HCT116 (cell line): Measurements from ENCODE around the gene SRPRA. TPM values are rescaled to one million over a fixed set of nuclear protein-coding genes. Genes with fewer than 3 reads are reported as not detected.

ENCODE experiments used
- ATAC-seq: fragments of 200-7000 bp; cut with Tn5 transposase; 2 replicates; pipeline ENCODE4 v1.9.1; 2020; ENCODE audit warnings: mild to moderate bottlenecking, moderate library complexity
- BruUV-seq: library from RNA; stranded (reverse); fragments of 400-500 nt; replicated peaks from 2 replicates; lab custom pipeline; 2021; lab: Mats Ljungman, UMichigan
- CTCF ChIA-PET: fragments of 300-600 bp; sonication (Branson Sonifier 250); formaldehyde crosslinking; loops from one replicate; lab custom pipeline; 2021; ENCODE audit warnings: antibody characterized with exemption; lab: Charles Lee
- POLR2A ChIA-PET: fragments of 300-600, 350-600 bp; sonication (Branson Sonifier 250); formaldehyde crosslinking; loops from one replicate; lab custom pipeline; 2021; ENCODE audit warnings: antibody characterized with exemption; lab: Charles Lee
- RAD21 ChIA-PET, 2 experiments: fragments of 300-600 bp; sonication (Branson Sonifier 250); formaldehyde crosslinking; loops; one replicate each; lab custom pipeline; 2023; ENCODE audit warnings: low total read pairs in 2 of 2; ENCODE audit not compliant: uncharacterized antibody in 2 of 2, unreplicated experiment in 2 of 2, low non-redundant PET in 1 of 2; lab: Charles Lee
- DNase-seq: peaks from one replicate; pipeline ENCODE4 v3.0.0-alpha.2; 2010; ENCODE audit warnings: low read depth, low spot score
- H2AFZ ChIP-seq: fragments of 200-600 bp; shearing (Covaris generic), sonication (generic); 2 replicates; pipeline ENCODE4 v1.6.1; 2017; ENCODE audit warnings: low read depth, mixed run types, mixed read lengths, antibody characterized with exemption, low read length; ENCODE audit not compliant: poor library complexity, severe bottlenecking
- H3K27ac ChIP-seq: 2 replicates; pipeline ENCODE4 v1.5.1; 2012; ENCODE audit warnings: low read depth, low read length
- H3K27me3 ChIP-seq: fragments of 200-600 bp; sonication (generic); 2 replicates; pipeline ENCODE4 v1.6.1; 2016; ENCODE audit warnings: mixed run types, low read length, mixed read lengths; ENCODE audit not compliant: insufficient read depth
- H3K36me3 ChIP-seq, 2 experiments: fragments of 200-500 bp in 1 of 2; fragments of 200-600 bp in 1 of 2; sonication (Bioruptor generic) in 1 of 2; sonication (generic) in 1 of 2; 2 replicates each; pipeline versions ENCODE4 v1.5.1 to v1.6.1; 2014 to 2016; ENCODE audit warnings: low read length in 2 of 2, inconsistent platforms in 1 of 2, mixed read lengths in 1 of 2, mixed run types in 1 of 2; ENCODE audit not compliant: insufficient read depth in 2 of 2, control insufficient read depth in 1 of 2
- H3K4me1 ChIP-seq, 2 experiments: fragments of 200-600 bp in 1 of 2; sonication (generic) in 1 of 2; 2 replicates each; pipeline versions ENCODE4 v1.5.1 to v1.6.1; 2012 to 2017; ENCODE audit warnings: low read length in 2 of 2, inconsistent platforms in 1 of 2, mild to moderate bottlenecking in 1 of 2, mixed read lengths in 1 of 2, mixed run types in 1 of 2, moderate library complexity in 1 of 2; ENCODE audit not compliant: insufficient read depth in 2 of 2, control insufficient read depth in 1 of 2
- H3K4me2 ChIP-seq: fragments of 200-600 bp; sonication (generic); 2 replicates; pipeline ENCODE4 v1.6.1; 2017; ENCODE audit warnings: mixed run types, low read length, mixed read lengths
- H3K4me3 ChIP-seq, 2 experiments: fragments of 200-600 bp in 1 of 2; sonication (generic) in 1 of 2; replicated peaks in 1 of 2; 2 replicates each; pipeline ENCODE4 v1.5.1; 2011 to 2016; ENCODE audit warnings: low read length in 2 of 2, control low read depth in 1 of 2, low read depth in 1 of 2, mild to moderate bottlenecking in 1 of 2, mixed read lengths in 1 of 2, mixed run types in 1 of 2
- H3K79me2 ChIP-seq: fragments of 200-600 bp; sonication (generic); 2 replicates; pipeline ENCODE4 v1.6.1; 2017; ENCODE audit warnings: mild to moderate bottlenecking, mixed run types, low read length, moderate library complexity, mixed read lengths; ENCODE audit not compliant: insufficient read depth
- H3K9ac ChIP-seq: fragments of 200-600 bp; sonication (generic); 2 replicates; pipeline ENCODE4 v1.6.1; 2016; ENCODE audit warnings: low read length, mixed read lengths
- H3K9me2 ChIP-seq: fragments of 200-600 bp; sonication (generic), shearing (Covaris generic); 2 replicates; pipeline ENCODE4 v1.6.1; 2017; ENCODE audit warnings: mixed run types, mild to moderate bottlenecking, moderate library complexity; ENCODE audit not compliant: insufficient read depth
- H3K9me3 ChIP-seq, 2 experiments: fragments of 200-500 bp in 1 of 2; fragments of 200-600 bp in 1 of 2; sonication (Bioruptor generic) in 1 of 2; sonication (generic) in 1 of 2; 2 replicates each; pipeline ENCODE4 v1.6.1; 2014 to 2017; ENCODE audit warnings: low read length in 2 of 2, mixed read lengths in 2 of 2, inconsistent platforms in 1 of 2, low read depth in 1 of 2, mild to moderate bottlenecking in 1 of 2, mixed run types in 1 of 2, moderate library complexity in 1 of 2; ENCODE audit not compliant: control insufficient read depth in 1 of 2, insufficient read depth in 1 of 2
- H4K20me1 ChIP-seq: fragments of 200-600 bp; sonication (generic), shearing (Covaris generic); 2 replicates; pipeline ENCODE4 v1.6.1; 2017; ENCODE audit warnings: mixed run types, mild to moderate bottlenecking, moderate library complexity; ENCODE audit not compliant: insufficient read depth
- ATF3 ChIP-seq: IDR thresholded peaks from 2 replicates; pipeline ENCODE4 v1.6.1; 2012
- CEBPB ChIP-seq: IDR thresholded peaks from 2 replicates; pipeline ENCODE4 v1.6.1; 2012; ENCODE audit warnings: low read depth
- EGR1 ChIP-seq: IDR thresholded peaks from 2 replicates; pipeline ENCODE4 v1.6.1; 2012; ENCODE audit warnings: low read depth
- EZH2 ChIP-seq: fragments of 200-600 bp; sonication (generic); IDR thresholded peaks from 2 replicates; pipeline ENCODE4 v1.6.1; 2017; ENCODE audit warnings: antibody characterized with exemption, mixed run types
- EZH2phosphoT487 ChIP-seq: fragments of 200-600 bp; IDR thresholded peaks from 2 replicates; pipeline ENCODE4 v1.6.1; 2018; ENCODE audit warnings: antibody characterized with exemption, borderline replicate concordance
- FOSL1 ChIP-seq: IDR thresholded peaks from 2 replicates; pipeline ENCODE4 v1.6.1; 2012; ENCODE audit warnings: low read depth
- JUND ChIP-seq: IDR thresholded peaks from 2 replicates; pipeline ENCODE4 v1.6.1; 2012
- POLR2AphosphoS5 ChIP-seq: IDR thresholded peaks from 2 replicates; pipeline ENCODE4 v1.6.1; 2011; ENCODE audit warnings: mild to moderate bottlenecking, low read depth, low read length, moderate library complexity
- RAD21 ChIP-seq: IDR thresholded peaks from 2 replicates; pipeline ENCODE4 v1.6.1; 2012; ENCODE audit warnings: low read depth, mild to moderate bottlenecking
- SIN3A ChIP-seq: IDR thresholded peaks from 2 replicates; pipeline ENCODE4 v1.6.1; 2012; ENCODE audit warnings: low read depth
- SP1 ChIP-seq: IDR thresholded peaks from 2 replicates; pipeline ENCODE4 v1.6.1; 2012; ENCODE audit warnings: low read depth
- YY1 ChIP-seq: IDR thresholded peaks from 2 replicates; pipeline ENCODE4 v1.6.1; 2011; ENCODE audit warnings: low read length, low read depth, moderate library complexity, mild to moderate bottlenecking; ENCODE audit not compliant: insufficient replicate concordance; ENCODE audit errors: extremely low read depth
- ZBTB33 ChIP-seq: IDR thresholded peaks from 2 replicates; pipeline ENCODE4 v1.6.1; 2011; ENCODE audit warnings: mild to moderate bottlenecking, low read length, moderate library complexity; ENCODE audit not compliant: insufficient replicate concordance; ENCODE audit errors: extremely low read depth
- ZFX ChIP-seq: fragments of 450-650 bp; IDR thresholded peaks from 2 replicates; pipeline ENCODE4 v1.6.1; 2017
- ZNF274 ChIP-seq: fragments of 200-500 bp; sonication (Bioruptor generic); IDR thresholded peaks from 2 replicates; pipeline ENCODE4 v1.6.1; 2014; ENCODE audit warnings: mild to moderate bottlenecking, low read depth, low read length, inconsistent platforms
- intact Hi-C: fragments of 100-400 bp; cut with micrococcal nuclease; formaldehyde crosslinking; loops from 2 replicates; pipeline ENCODE4 v1.10.0; 2022
- total RNA-seq: library from RNA; stranded (reverse); gene quantifications from one replicate; pipeline ENCODE4 v1.2.1, GENCODE V29; 2021; ENCODE audit not compliant: unreplicated experiment
- TF ChIP-seq, protein P1 (sequence below), 3 experiments: fragments of 200-600 bp in 1 of 3; sonication (generic) in 1 of 3; IDR thresholded peaks in 2 of 3; conservative IDR thresholded peaks in 1 of 3; 2 replicates each; pipeline ENCODE4 v1.5.1; 2012 to 2017; ENCODE audit warnings: low read depth in 2 of 3, low read length in 2 of 3, antibody characterized with exemption in 1 of 3, borderline replicate concordance in 1 of 3, control low read depth in 1 of 3, mild to moderate bottlenecking in 1 of 3, mixed read lengths in 1 of 3, mixed run types in 1 of 3, moderate library complexity in 1 of 3; ENCODE audit not compliant: insufficient read depth in 1 of 3
- TF ChIP-seq, protein P2 (sequence below): IDR thresholded peaks from 2 replicates; pipeline ENCODE4 v1.6.1; 2012; ENCODE audit warnings: low read depth
- TF ChIP-seq, protein P3 (sequence below): IDR thresholded peaks from 2 replicates; pipeline ENCODE4 v1.6.1; 2012

SRPRA gene
- total RNA-seq, 1 experiment from 2014 or later: 74.5 TPM

GRCh38 chr11:126311401-126312291 is 43.0 kb upstream of the SRPRA start:
- POLR2A ChIA-PET: no interaction called here
- H4K20me1 ChIP-seq: no peaks in the 10 kb centered on the region
- no TSS peak for BruUV-seq

More at GRCh38 chr11:126311401-126312291, 43.0 kb upstream of the SRPRA start:
- TF ChIP-seq EZH2phosphoT487 (no peak), ZBTB33 (no peak), EZH2 (no peak), SP1 (no peak), JUND (no peak), ZNF274 (no peak), ATF3 (no peak), ZFX (no peak), YY1 (no peak), EGR1 (no peak), SIN3A (no peak), FOSL1 (no peak), POLR2AphosphoS5 (no peak), RAD21 (no peak), CEBPB (no peak)
- TF ChIP-seq, protein P1, sequence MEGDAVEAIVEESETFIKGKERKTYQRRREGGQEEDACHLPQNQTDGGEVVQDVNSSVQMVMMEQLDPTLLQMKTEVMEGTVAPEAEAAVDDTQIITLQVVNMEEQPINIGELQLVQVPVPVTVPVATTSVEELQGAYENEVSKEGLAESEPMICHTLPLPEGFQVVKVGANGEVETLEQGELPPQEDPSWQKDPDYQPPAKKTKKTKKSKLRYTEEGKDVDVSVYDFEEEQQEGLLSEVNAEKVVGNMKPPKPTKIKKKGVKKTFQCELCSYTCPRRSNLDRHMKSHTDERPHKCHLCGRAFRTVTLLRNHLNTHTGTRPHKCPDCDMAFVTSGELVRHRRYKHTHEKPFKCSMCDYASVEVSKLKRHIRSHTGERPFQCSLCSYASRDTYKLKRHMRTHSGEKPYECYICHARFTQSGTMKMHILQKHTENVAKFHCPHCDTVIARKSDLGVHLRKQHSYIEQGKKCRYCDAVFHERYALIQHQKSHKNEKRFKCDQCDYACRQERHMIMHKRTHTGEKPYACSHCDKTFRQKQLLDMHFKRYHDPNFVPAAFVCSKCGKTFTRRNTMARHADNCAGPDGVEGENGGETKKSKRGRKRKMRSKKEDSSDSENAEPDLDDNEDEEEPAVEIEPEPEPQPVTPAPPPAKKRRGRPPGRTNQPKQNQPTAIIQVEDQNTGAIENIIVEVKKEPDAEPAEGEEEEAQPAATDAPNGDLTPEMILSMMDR (IDR thresholded peaks at IDR 0.05 in 2 of 3, conservative IDR thresholded peaks at IDR 0.05 in 1 of 3; ENCODE audit: borderline replicate concordance in 1 of 3, insufficient read depth in 1 of 3, low read depth in 2 of 3, low read length in 2 of 3): no peak
- TF ChIP-seq, protein P2, sequence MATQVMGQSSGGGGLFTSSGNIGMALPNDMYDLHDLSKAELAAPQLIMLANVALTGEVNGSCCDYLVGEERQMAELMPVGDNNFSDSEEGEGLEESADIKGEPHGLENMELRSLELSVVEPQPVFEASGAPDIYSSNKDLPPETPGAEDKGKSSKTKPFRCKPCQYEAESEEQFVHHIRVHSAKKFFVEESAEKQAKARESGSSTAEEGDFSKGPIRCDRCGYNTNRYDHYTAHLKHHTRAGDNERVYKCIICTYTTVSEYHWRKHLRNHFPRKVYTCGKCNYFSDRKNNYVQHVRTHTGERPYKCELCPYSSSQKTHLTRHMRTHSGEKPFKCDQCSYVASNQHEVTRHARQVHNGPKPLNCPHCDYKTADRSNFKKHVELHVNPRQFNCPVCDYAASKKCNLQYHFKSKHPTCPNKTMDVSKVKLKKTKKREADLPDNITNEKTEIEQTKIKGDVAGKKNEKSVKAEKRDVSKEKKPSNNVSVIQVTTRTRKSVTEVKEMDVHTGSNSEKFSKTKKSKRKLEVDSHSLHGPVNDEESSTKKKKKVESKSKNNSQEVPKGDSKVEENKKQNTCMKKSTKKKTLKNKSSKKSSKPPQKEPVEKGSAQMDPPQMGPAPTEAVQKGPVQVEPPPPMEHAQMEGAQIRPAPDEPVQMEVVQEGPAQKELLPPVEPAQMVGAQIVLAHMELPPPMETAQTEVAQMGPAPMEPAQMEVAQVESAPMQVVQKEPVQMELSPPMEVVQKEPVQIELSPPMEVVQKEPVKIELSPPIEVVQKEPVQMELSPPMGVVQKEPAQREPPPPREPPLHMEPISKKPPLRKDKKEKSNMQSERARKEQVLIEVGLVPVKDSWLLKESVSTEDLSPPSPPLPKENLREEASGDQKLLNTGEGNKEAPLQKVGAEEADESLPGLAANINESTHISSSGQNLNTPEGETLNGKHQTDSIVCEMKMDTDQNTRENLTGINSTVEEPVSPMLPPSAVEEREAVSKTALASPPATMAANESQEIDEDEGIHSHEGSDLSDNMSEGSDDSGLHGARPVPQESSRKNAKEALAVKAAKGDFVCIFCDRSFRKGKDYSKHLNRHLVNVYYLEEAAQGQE: no peak
- TF ChIP-seq, protein P3, sequence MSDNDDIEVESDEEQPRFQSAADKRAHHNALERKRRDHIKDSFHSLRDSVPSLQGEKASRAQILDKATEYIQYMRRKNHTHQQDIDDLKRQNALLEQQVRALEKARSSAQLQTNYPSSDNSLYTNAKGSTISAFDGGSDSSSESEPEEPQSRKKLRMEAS: no peak
- Histone ChIP-seq H3K36me3 (no peaks in the 10 kb centered on the region), H3K4me3 (no peak overlapping the region), H3K79me2 (no peaks in the 10 kb centered on the region), H2AFZ (no peak overlapping the region), H3K27ac (no peak overlapping the region), H3K9me2 (no peaks in the 10 kb centered on the region), H3K9me3 (no peaks in the 10 kb centered on the region), H3K9ac (no peak overlapping the region), H3K4me1 (peaks cover 6 to 15% of the 10 kb centered on the region in 2 experiments), H3K27me3 (no peaks in the 10 kb centered on the region), H3K4me2 (no peak overlapping the region)
- ChIA-PET CTCF (interaction anchor here (1.0 to 5.9 kb wide), 4 partner anchors 72 to 679 kb away, joined by 3 to 74 read pairs (median 7); no protein-coding TSS in a partner anchor), RAD21 (no interaction called here)
- ATAC-seq (no peak), DNase-seq (no peak)
- intact Hi-C loops: loop anchor here (2.0 to 10.0 kb wide), 3 partner anchors 81 to 679 kb away; no protein-coding TSS in a partner anchor
